ENCODE results near the gene PTPRN2. TPM values are rescaled to one million over a fixed set of nuclear protein-coding genes. Genes with fewer than 3 reads are reported as not detected.
"Not testable (repeated sequence)": the region's sequence is repeated elsewhere in the genome, so short reads cannot be mapped to it uniquely, and the experiment has no call there.

PTPRN2 gene
- total RNA-seq, 1 donor, result 0.09 TPM

DNA sequence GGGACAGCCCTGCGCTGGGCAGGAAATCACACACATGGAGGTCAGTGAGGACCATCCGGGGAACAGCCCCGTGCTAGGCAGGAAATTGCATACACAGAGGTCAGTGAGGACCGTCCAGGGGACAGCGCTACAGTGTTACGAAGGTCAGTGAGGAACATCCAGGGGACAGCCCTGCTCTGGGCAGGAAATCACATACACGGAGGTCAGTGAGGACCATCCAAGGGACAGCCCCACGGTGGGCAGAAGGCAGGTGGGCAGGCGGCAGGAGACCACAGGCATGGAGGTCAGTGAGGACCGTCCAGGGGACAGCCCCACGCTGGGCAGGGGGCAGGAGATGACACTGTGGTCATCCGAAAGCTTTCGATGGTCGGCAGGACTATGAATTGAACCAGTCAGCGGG lies 79.7 kb downstream of the PTPRN2 start:
- no peak for DNase-seq (ENCODE audit: low read depth)
- no peak for TF ChIP-seq CTCF (IDR thresholded peaks at IDR 0.05; ENCODE audit: insufficient read depth, low read length)
- H3K4me3 ChIP-seq (ENCODE audit: low read depth, low read length), result no peak overlapping the region

GRCh38 chr7:158507175-158507574 lies 80.4 kb downstream of the PTPRN2 start:
- H3K4me3 ChIP-seq (ENCODE audit: low read depth, low read length); DNase-seq (ENCODE audit: low read depth): not testable (repeated sequence)

DNA sequence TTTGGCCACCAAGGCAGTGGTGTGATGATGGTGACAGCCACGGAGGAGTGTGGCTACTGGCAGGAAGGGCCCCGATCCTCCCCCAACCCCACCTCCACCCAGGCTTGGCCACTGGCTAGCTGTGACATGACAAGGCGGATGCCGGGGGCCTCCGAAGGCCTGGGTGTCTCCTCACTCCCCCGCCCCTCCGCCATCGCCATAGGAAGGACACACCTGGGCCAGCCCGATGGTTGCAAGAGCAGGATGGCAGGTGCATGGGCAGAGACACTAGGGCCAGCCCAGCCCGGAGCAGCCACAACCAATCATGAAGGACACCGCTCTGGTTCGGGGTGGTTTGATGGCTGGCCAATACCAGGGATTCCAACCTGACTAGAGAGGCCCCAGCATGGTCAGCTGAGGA lies 81.0 kb downstream of the PTPRN2 start:
- no peak overlapping the region for H3K4me3 ChIP-seq (ENCODE audit: low read depth, low read length)
- no peak for DNase-seq (ENCODE audit: low read depth)
- no peak for TF ChIP-seq CTCF (IDR thresholded peaks at IDR 0.05; ENCODE audit: insufficient read depth, low read length)

- H3K4me3 ChIP-seq (ENCODE audit: low read depth, low read length), result no peak overlapping the region
- no peak for DNase-seq (ENCODE audit: low read depth)
- no peak for TF ChIP-seq CTCF (IDR thresholded peaks at IDR 0.05; ENCODE audit: insufficient read depth, low read length)
These were observed 81.9 kb downstream of the PTPRN2 start for GRCh38 chr7:158505683-158506082.

- H3K4me3 ChIP-seq (ENCODE audit: low read depth, low read length), result no peak overlapping the region
- DNase-seq (ENCODE audit: low read depth), result no peak
- TF ChIP-seq CTCF (IDR thresholded peaks at IDR 0.05; ENCODE audit: insufficient read depth, low read length), result no peak
These were observed 85.4 kb downstream of the PTPRN2 start for GRCh38 chr7:158502068-158502750.

DNA sequence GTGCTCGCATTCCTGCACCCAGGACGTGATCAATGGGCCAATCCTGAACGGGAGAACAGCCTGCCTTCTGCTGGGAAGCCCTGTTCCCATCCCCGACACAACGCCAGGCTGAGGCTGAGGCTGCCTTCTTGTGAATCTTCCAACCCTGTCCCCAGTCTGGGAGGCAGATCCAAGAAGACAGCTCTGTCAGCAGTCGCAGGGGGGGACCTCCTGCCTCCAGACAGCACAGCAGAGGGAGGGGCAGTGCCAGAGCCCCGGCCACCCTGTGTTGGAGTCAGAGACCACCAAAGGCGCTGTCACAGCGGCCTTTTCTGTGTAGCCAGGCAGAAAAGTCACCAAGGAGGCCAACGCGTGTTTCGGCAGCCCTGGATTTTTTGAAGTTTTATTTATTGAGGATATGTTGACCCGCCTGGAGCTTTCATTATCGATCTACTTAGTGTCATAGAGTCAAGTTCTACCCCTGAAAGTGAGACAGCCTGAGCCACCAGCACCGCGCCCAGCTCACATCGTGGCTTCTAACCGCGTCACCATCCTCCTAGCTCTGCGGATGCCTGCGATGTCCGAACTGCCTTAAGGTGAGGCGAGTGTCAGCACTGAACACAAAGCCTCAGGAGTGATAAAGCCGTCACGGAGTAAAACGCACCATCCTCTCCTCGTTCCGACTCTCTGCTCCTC lies 86.1 kb downstream of the PTPRN2 start:
- no peak for TF ChIP-seq CTCF (IDR thresholded peaks at IDR 0.05; ENCODE audit: insufficient read depth, low read length)
- DNase-seq (ENCODE audit: low read depth), result no peak
- no peak overlapping the region for H3K4me3 ChIP-seq (ENCODE audit: low read depth, low read length)

DNA sequence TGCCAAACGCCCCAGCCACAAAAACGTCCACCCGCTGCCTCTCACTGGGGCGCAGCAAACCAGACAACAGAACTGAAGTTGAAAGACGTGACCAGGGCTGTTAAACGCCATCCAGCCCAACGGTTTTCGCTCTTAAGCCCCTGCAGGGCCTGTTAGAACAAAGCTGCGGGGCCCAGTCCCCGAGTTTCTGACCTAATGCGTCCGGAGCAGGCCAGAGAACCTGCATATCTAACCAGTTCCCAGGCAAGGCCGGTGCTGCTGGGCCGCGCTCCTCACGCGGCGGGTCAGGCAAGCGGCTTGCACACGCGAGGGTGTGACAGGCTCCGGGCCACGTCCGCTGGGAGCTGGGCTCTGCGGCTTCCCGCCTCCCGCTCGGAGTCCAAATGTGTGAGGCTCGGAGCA lies 87.0 kb downstream of the PTPRN2 start:
- DNase-seq (ENCODE audit: low read depth), result no peak
- H3K4me3 ChIP-seq (ENCODE audit: low read depth, low read length), result no peak overlapping the region
- no peak for TF ChIP-seq CTCF (IDR thresholded peaks at IDR 0.05; ENCODE audit: insufficient read depth, low read length)

All from fibroblast of the aortic adventitia (primary cell).